Activated naive CD4-positive, alpha-beta T cell treated with anti-CD3 and anti-CD28 coated beads for 36 hours (primary cell): ENCODE measurements around the gene CCDC68. TPM values are rescaled to one million over a fixed set of nuclear protein-coding genes. Genes with fewer than 3 reads are reported as not detected.

Experiments used
- CTCF ChIA-PET: fragments of 350-600 bp; sonication (Branson Sonifier 250); formaldehyde crosslinking; loops from one replicate; lab custom pipeline; 2021; ENCODE audit warnings: antibody characterized with exemption; lab: Charles Lee
- DNase-seq: peaks from one replicate; pipeline ENCODE4 v3.0.0-alpha.2; 2020
- H3K27ac Mint-ChIP-seq: one replicate; pipeline ENCODE4 v1.8.0; 2021; ENCODE audit warnings: mild to moderate bottlenecking, mixed read lengths
- H3K27me3 Mint-ChIP-seq: one replicate; pipeline ENCODE4 v1.8.0; 2021; ENCODE audit warnings: low read depth, mixed read lengths
- H3K36me3 Mint-ChIP-seq: one replicate; pipeline ENCODE4 v1.8.0; 2021; ENCODE audit warnings: low read depth, mixed read lengths
- H3K4me1 Mint-ChIP-seq: one replicate; pipeline ENCODE4 v1.8.0; 2021; ENCODE audit warnings: low read depth, mixed read lengths
- H3K4me3 Mint-ChIP-seq: one replicate; pipeline ENCODE4 v1.8.0; 2021; ENCODE audit warnings: mild to moderate bottlenecking, moderate library complexity, mixed read lengths
- H3K9me3 Mint-ChIP-seq: one replicate; pipeline ENCODE4 v1.8.0; 2021; ENCODE audit warnings: mixed read lengths
- intact Hi-C: fragments of 100-400 bp; cut with micrococcal nuclease; formaldehyde crosslinking; loops from one replicate; pipeline ENCODE4 v1.15.1; 2023
- total RNA-seq, 2 experiments: library from RNA; stranded (reverse); gene quantifications; one replicate each; pipeline ENCODE4 v1.2.3, GENCODE V29; 2021

Gene CCDC68
- total RNA-seq, 2 experiments from 2014 or later = not detected

GRCh38 chr18:54880395-54881105 is 78.7 kb downstream of the CCDC68 start:
- intact Hi-C loops = no loop called here
- H3K36me3 Mint-ChIP-seq = no peaks in the 10 kb centered on the region
- no peaks in the 10 kb centered on the region for H3K27me3 Mint-ChIP-seq
- H3K9me3 Mint-ChIP-seq = no peaks in the 10 kb centered on the region
- no peak overlapping the region for H3K27ac Mint-ChIP-seq
- no peaks in the 10 kb centered on the region for H3K4me1 Mint-ChIP-seq
- CTCF ChIA-PET = no interaction called here
- no peak for DNase-seq
- no peak overlapping the region for H3K4me3 Mint-ChIP-seq

DNA sequence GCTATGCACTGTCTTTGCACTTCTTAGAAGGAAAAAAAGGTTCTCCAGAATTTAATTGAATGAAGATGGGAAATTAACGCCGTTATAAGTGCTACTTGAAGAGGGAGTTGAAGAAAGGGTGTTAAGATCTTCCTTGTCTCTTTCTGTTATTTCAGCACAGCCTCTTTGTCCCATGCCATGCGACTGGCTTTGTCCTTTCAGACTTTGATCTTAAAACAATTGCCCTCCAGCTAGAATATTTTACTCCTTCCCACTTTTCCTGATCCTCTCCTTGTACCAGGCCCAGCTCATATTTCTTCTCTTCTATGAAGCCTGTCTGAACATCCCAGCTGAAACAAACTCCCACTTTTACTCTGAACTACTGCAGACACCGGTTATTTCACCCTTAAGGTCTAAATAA is 79.6 kb downstream of the CCDC68 start:
- Mint-ChIP-seq H3K4me3 (no peak overlapping the region), H3K9me3 (no peaks in the 10 kb centered on the region), H3K4me1 (no peaks in the 10 kb centered on the region), H3K27ac (no peak overlapping the region), H3K36me3 (no peaks in the 10 kb centered on the region), H3K27me3 (no peaks in the 10 kb centered on the region)
- DNase-seq = no peak
- CTCF ChIA-PET = no interaction called here
- intact Hi-C loops = no loop called here

DNA sequence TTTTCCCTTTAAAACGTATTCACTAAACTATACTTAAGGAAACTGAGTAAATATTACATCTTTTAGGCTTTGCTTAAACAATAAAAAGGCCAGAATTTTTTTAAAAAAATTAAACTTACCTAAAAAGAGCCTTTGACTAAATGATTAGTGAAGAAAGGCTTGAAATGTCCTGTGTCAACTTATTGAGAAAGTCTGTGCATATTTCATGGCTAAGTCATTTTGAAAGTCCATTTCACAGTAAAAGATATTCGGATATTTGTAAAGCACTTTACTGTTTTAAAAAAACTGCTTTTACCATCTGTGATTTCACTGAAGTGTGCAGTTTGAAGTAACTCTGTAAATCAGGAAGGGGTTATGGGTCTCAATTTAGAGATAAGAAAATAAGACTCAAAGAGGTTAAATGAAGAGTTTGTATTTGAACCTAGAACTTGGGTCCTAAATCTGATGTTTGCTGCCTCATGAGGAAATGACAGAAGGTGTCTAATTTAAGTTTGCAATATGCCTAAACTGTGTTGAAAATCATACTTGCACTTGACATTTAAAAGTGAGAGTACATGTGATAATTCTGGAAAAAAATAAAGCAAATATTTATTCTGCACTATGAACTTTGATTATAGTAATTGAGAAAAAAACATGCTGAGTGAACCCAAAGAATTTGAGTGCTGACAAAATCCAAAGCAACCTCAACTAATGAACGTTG is 80.5 kb downstream of the CCDC68 start:
- Mint-ChIP-seq H3K4me3 (no peak overlapping the region), H3K9me3 (no peaks in the 10 kb centered on the region), H3K4me1 (no peaks in the 10 kb centered on the region), H3K27me3 (no peaks in the 10 kb centered on the region), H3K36me3 (no peaks in the 10 kb centered on the region), H3K27ac (no peak overlapping the region)
- intact Hi-C loops = no loop called here
- CTCF ChIA-PET = no interaction called here
- DNase-seq = no peak

GRCh38 chr18:54878159-54878622 is 81.1 kb downstream of the CCDC68 start:
- H3K27me3 Mint-ChIP-seq = no peaks in the 10 kb centered on the region
- H3K27ac Mint-ChIP-seq = no peak overlapping the region
- peaks cover under 1% of the 10 kb centered on the region for H3K4me1 Mint-ChIP-seq
- CTCF ChIA-PET = no interaction called here
- H3K36me3 Mint-ChIP-seq = no peaks in the 10 kb centered on the region
- no peaks in the 10 kb centered on the region for H3K9me3 Mint-ChIP-seq
- DNase-seq = no peak
- H3K4me3 Mint-ChIP-seq = no peak overlapping the region
- intact Hi-C loops = no loop called here

GRCh38 chr18:54877076-54877475 is 82.2 kb downstream of the CCDC68 start:
- Mint-ChIP-seq H3K4me1 (peaks cover 2% of the 10 kb centered on the region), H3K9me3 (no peaks in the 10 kb centered on the region), H3K36me3 (no peaks in the 10 kb centered on the region), H3K27ac (no peak overlapping the region), H3K4me3 (no peak overlapping the region), H3K27me3 (no peaks in the 10 kb centered on the region)
- intact Hi-C loops = no loop called here
- DNase-seq = no peak
- CTCF ChIA-PET = no interaction called here

- no peak for DNase-seq
- no peak overlapping the region for H3K27ac Mint-ChIP-seq
- H3K4me1 Mint-ChIP-seq = peaks cover 2% of the 10 kb centered on the region
- H3K27me3 Mint-ChIP-seq = no peaks in the 10 kb centered on the region
- H3K4me3 Mint-ChIP-seq = no peak overlapping the region
- H3K36me3 Mint-ChIP-seq = no peaks in the 10 kb centered on the region
- intact Hi-C loops = no loop called here
- H3K9me3 Mint-ChIP-seq = no peaks in the 10 kb centered on the region
- CTCF ChIA-PET = no interaction called here
Observed at GRCh38 chr18:54875063-54875462, 84.2 kb downstream of the CCDC68 start.

GRCh38 chr18:54873884-54874255 is 85.4 kb downstream of the CCDC68 start:
- H3K27ac Mint-ChIP-seq = no peak overlapping the region
- DNase-seq = no peak
- H3K4me3 Mint-ChIP-seq = no peak overlapping the region
- intact Hi-C loops = no loop called here
- CTCF ChIA-PET = interaction anchor here (0.9 kb wide), 1 partner anchor 109 kb away, joined by 4 read pairs; no protein-coding TSS in a partner anchor
- H3K9me3 Mint-ChIP-seq = no peaks in the 10 kb centered on the region
- peaks cover 2% of the 10 kb centered on the region for H3K4me1 Mint-ChIP-seq
- no peaks in the 10 kb centered on the region for H3K36me3 Mint-ChIP-seq
- no peaks in the 10 kb centered on the region for H3K27me3 Mint-ChIP-seq

DNA sequence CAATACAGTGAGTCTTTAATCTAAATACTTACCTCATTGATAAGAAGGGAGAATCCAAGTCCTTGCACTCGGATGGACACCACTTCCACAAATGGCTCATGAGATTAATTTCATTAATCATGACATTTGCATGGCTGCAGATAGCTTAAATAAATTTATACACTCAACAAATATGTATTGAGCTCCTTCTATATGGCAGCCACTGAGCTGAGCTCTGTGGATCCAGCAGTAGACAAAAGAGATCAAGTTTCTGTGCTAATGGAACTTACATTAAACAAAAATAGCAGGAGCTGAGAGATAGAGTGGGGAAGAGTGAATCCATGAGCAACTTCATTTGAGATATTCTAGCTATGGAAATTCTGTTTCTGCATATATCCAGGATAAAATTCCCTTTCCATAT is 86.6 kb downstream of the CCDC68 start:
- no peak for DNase-seq
- Mint-ChIP-seq H3K27me3 (peaks cover 2% of the 10 kb centered on the region), H3K4me1 (peaks cover 2% of the 10 kb centered on the region), H3K4me3 (no peak overlapping the region), H3K27ac (no peak overlapping the region), H3K9me3 (no peaks in the 10 kb centered on the region), H3K36me3 (no peaks in the 10 kb centered on the region)
- CTCF ChIA-PET = interaction anchor here (0.6 kb wide), 1 partner anchor 172 kb away, joined by 4 read pairs; no protein-coding TSS in a partner anchor
- intact Hi-C loops = no loop called here

GRCh38 chr18:54871231-54871630 is 88.0 kb downstream of the CCDC68 start:
- intact Hi-C loops = no loop called here
- Mint-ChIP-seq H3K4me3 (no peak overlapping the region), H3K36me3 (no peaks in the 10 kb centered on the region), H3K27me3 (peaks cover 2% of the 10 kb centered on the region), H3K9me3 (no peaks in the 10 kb centered on the region), H3K27ac (no peak overlapping the region), H3K4me1 (peaks cover 2% of the 10 kb centered on the region)
- DNase-seq = no peak
- CTCF ChIA-PET = interaction anchor here (0.5 kb wide), 1 partner anchor 383 kb away, joined by 3 read pairs; no protein-coding TSS in a partner anchor

DNA sequence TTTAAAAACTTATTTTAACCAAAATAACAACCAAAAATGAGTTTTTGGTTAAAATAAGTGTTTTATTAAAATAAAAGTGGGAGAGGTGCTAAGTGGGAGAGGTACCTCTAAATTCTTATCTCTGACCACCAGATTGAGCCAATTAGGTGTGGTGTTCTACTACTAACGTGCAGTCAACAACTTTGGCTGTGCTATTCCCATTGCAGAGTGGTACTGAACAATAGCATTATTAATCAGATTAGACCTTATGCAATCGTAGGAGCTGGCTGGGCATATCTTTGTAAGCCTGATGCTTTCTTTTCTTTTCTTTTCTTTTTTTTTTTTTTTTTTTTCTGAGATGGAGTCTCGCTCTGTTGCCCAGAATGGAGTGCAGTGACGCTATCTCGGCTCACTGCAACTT is 92.1 kb downstream of the CCDC68 start:
- CTCF ChIA-PET = no interaction called here
- no peak overlapping the region for H3K27ac Mint-ChIP-seq

DNA sequence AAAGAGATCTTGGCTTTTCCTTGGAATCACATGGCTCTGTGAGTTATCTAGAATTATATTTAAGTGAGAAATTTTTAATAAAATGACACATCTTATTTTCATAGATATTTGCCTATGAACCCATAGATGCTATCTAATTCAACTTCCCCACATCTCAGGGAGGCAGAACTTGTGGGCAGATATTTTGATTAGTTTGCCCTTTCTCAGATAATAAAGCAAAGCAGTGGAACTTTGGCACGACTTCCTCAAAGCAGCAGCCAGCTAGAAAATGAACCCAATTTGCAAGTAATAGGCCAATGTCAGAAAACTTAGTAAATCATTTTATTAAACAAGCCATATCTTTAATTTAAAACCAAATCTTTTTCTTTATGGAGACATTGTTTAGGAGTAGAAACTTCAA is 98.3 kb downstream of the CCDC68 start:
- intact Hi-C loops = no loop called here
- Mint-ChIP-seq H3K36me3 (no peaks in the 10 kb centered on the region), H3K4me1 (no peaks in the 10 kb centered on the region), H3K27me3 (no peaks in the 10 kb centered on the region), H3K4me3 (no peak overlapping the region), H3K27ac (no peak overlapping the region), H3K9me3 (no peaks in the 10 kb centered on the region)
- no peak for DNase-seq
- CTCF ChIA-PET = no interaction called here

More for the DNA sequence above, 92.1 kb downstream of the CCDC68 start:
- intact Hi-C loops = no loop called here
- DNase-seq = no peak
- H3K4me1 Mint-ChIP-seq = no peaks in the 10 kb centered on the region
- peaks cover 2% of the 10 kb centered on the region for H3K27me3 Mint-ChIP-seq
- no peaks in the 10 kb centered on the region for H3K36me3 Mint-ChIP-seq
- H3K4me3 Mint-ChIP-seq = no peak overlapping the region
- H3K9me3 Mint-ChIP-seq = no peaks in the 10 kb centered on the region

- no peaks in the 10 kb centered on the region for H3K9me3 Mint-ChIP-seq
- no peak for DNase-seq
- H3K36me3 Mint-ChIP-seq = no peaks in the 10 kb centered on the region
- H3K27me3 Mint-ChIP-seq = no peaks in the 10 kb centered on the region
- no peak overlapping the region for H3K4me3 Mint-ChIP-seq
- H3K4me1 Mint-ChIP-seq = no peaks in the 10 kb centered on the region
- CTCF ChIA-PET = interaction anchor here (0.6 kb wide), 1 partner anchor 69 kb away, joined by 4 read pairs; no protein-coding TSS in a partner anchor
- no peak overlapping the region for H3K27ac Mint-ChIP-seq
- intact Hi-C loops = no loop called here
Observed at GRCh38 chr18:54859667-54860421, 99.4 kb downstream of the CCDC68 start.
